Measurements from ENCODE around the gene SPRR2B.
"Not testable (repeated sequence)": the region's sequence is repeated elsewhere in the genome, so short reads cannot be mapped to it uniquely, and the experiment has no call there.

SPRR2B gene

GRCh38 chr1:153035211-153035610 lies 36.2 kb downstream of the SPRR2B start:
- no peak for DNase-seq (ENCODE audit: low read depth in 2 of 3, low spot score in 2 of 3)

GRCh38 chr1:153032677-153033308 lies 38.6 kb downstream of the SPRR2B start:
- no peak for DNase-seq (ENCODE audit: low read depth in 2 of 3, low spot score in 2 of 3)

GRCh38 chr1:153032073-153032472 lies 39.3 kb downstream of the SPRR2B start:
- no peak for DNase-seq (ENCODE audit: low read depth in 2 of 3, low spot score in 2 of 3)

- no peak for DNase-seq (ENCODE audit: low read depth in 2 of 3, low spot score in 2 of 3)
Measured at GRCh38 chr1:153030895-153031294, 40.5 kb downstream of the SPRR2B start, which contains the start of gene SPRR1B. Gene SPRR1B, plus strand, starts transcription at chr1:153031203. Its CDS starts 1,143 bp downstream, at chr1:153032346.

GRCh38 chr1:153028766-153029165 lies 42.6 kb downstream of the SPRR2B start:
- no peak for DNase-seq (ENCODE audit: low read depth in 2 of 3, low spot score in 2 of 3)

GRCh38 chr1:153025797-153026196 lies 45.6 kb downstream of the SPRR2B start:
- no peak for DNase-seq (ENCODE audit: low read depth in 2 of 3, low spot score in 2 of 3)

GRCh38 chr1:153024413-153024812 lies 47.0 kb downstream of the SPRR2B start:
- no peak for DNase-seq (ENCODE audit: low read depth in 2 of 3, low spot score in 2 of 3)

GRCh38 chr1:153023109-153023508 lies 48.3 kb downstream of the SPRR2B start:
- no peak for DNase-seq (ENCODE audit: low read depth in 2 of 3, low spot score in 2 of 3)

- DNase-seq (ENCODE audit: low read depth in 2 of 3, low spot score in 2 of 3): not testable (repeated sequence)
Measured at GRCh38 chr1:153022340-153022739, 49.1 kb downstream of the SPRR2B start.

- DNase-seq (ENCODE audit: low read depth in 2 of 3, low spot score in 2 of 3): not testable (repeated sequence)
Measured at GRCh38 chr1:153021829-153022228, 49.6 kb downstream of the SPRR2B start.
